HCT116 (cell line): ENCODE data around the gene TTC33. TPM values are rescaled to one million over a fixed set of nuclear protein-coding genes. Genes with fewer than 3 reads are reported as not detected.
"Not testable (repeated sequence)": the region's sequence is repeated elsewhere in the genome, so short reads cannot be mapped to it uniquely, and the experiment has no call there.

Experiments
- ATAC-seq: fragments of 200-7000 bp; cut with Tn5 transposase; 2 replicates; pipeline ENCODE4 v1.9.1; 2020; ENCODE audit warnings: mild to moderate bottlenecking, moderate library complexity
- BruUV-seq: library from RNA; stranded (reverse); fragments of 400-500 nt; replicated peaks from 2 replicates; lab custom pipeline; 2021; lab: Mats Ljungman, UMichigan
- CTCF ChIA-PET: fragments of 300-600 bp; sonication (Branson Sonifier 250); formaldehyde crosslinking; loops from one replicate; lab custom pipeline; 2021; ENCODE audit warnings: antibody characterized with exemption; lab: Charles Lee
- POLR2A ChIA-PET: fragments of 300-600, 350-600 bp; sonication (Branson Sonifier 250); formaldehyde crosslinking; loops from one replicate; lab custom pipeline; 2021; ENCODE audit warnings: antibody characterized with exemption; lab: Charles Lee
- RAD21 ChIA-PET, 2 experiments: fragments of 300-600 bp; sonication (Branson Sonifier 250); formaldehyde crosslinking; loops; one replicate each; lab custom pipeline; 2023; ENCODE audit warnings: low total read pairs in 2 of 2; ENCODE audit not compliant: uncharacterized antibody in 2 of 2, unreplicated experiment in 2 of 2, low non-redundant PET in 1 of 2; lab: Charles Lee
- DNase-seq: peaks from one replicate; pipeline ENCODE4 v3.0.0-alpha.2; 2010; ENCODE audit warnings: low read depth, low spot score
- H2AFZ ChIP-seq: fragments of 200-600 bp; shearing (Covaris generic), sonication (generic); 2 replicates; pipeline ENCODE4 v1.6.1; 2017; ENCODE audit warnings: low read depth, mixed run types, mixed read lengths, antibody characterized with exemption, low read length; ENCODE audit not compliant: poor library complexity, severe bottlenecking
- H3K27ac ChIP-seq: 2 replicates; pipeline ENCODE4 v1.5.1; 2012; ENCODE audit warnings: low read depth, low read length
- H3K27me3 ChIP-seq: fragments of 200-600 bp; sonication (generic); 2 replicates; pipeline ENCODE4 v1.6.1; 2016; ENCODE audit warnings: mixed run types, low read length, mixed read lengths; ENCODE audit not compliant: insufficient read depth
- H3K36me3 ChIP-seq, 2 experiments: fragments of 200-500 bp in 1 of 2; fragments of 200-600 bp in 1 of 2; sonication (Bioruptor generic) in 1 of 2; sonication (generic) in 1 of 2; 2 replicates each; pipeline versions ENCODE4 v1.5.1 to v1.6.1; 2014 to 2016; ENCODE audit warnings: low read length in 2 of 2, inconsistent platforms in 1 of 2, mixed read lengths in 1 of 2, mixed run types in 1 of 2; ENCODE audit not compliant: insufficient read depth in 2 of 2, control insufficient read depth in 1 of 2
- H3K4me1 ChIP-seq, 2 experiments: fragments of 200-600 bp in 1 of 2; sonication (generic) in 1 of 2; 2 replicates each; pipeline versions ENCODE4 v1.5.1 to v1.6.1; 2012 to 2017; ENCODE audit warnings: low read length in 2 of 2, inconsistent platforms in 1 of 2, mild to moderate bottlenecking in 1 of 2, mixed read lengths in 1 of 2, mixed run types in 1 of 2, moderate library complexity in 1 of 2; ENCODE audit not compliant: insufficient read depth in 2 of 2, control insufficient read depth in 1 of 2
- H3K4me2 ChIP-seq: fragments of 200-600 bp; sonication (generic); 2 replicates; pipeline ENCODE4 v1.6.1; 2017; ENCODE audit warnings: mixed run types, low read length, mixed read lengths
- H3K4me3 ChIP-seq, 2 experiments: fragments of 200-600 bp in 1 of 2; sonication (generic) in 1 of 2; replicated peaks in 1 of 2; 2 replicates each; pipeline ENCODE4 v1.5.1; 2011 to 2016; ENCODE audit warnings: low read length in 2 of 2, control low read depth in 1 of 2, low read depth in 1 of 2, mild to moderate bottlenecking in 1 of 2, mixed read lengths in 1 of 2, mixed run types in 1 of 2
- H3K79me2 ChIP-seq: fragments of 200-600 bp; sonication (generic); 2 replicates; pipeline ENCODE4 v1.6.1; 2017; ENCODE audit warnings: mild to moderate bottlenecking, mixed run types, low read length, moderate library complexity, mixed read lengths; ENCODE audit not compliant: insufficient read depth
- H3K9ac ChIP-seq: fragments of 200-600 bp; sonication (generic); 2 replicates; pipeline ENCODE4 v1.6.1; 2016; ENCODE audit warnings: low read length, mixed read lengths
- H3K9me2 ChIP-seq: fragments of 200-600 bp; sonication (generic), shearing (Covaris generic); 2 replicates; pipeline ENCODE4 v1.6.1; 2017; ENCODE audit warnings: mixed run types, mild to moderate bottlenecking, moderate library complexity; ENCODE audit not compliant: insufficient read depth
- H3K9me3 ChIP-seq, 2 experiments: fragments of 200-500 bp in 1 of 2; fragments of 200-600 bp in 1 of 2; sonication (Bioruptor generic) in 1 of 2; sonication (generic) in 1 of 2; 2 replicates each; pipeline ENCODE4 v1.6.1; 2014 to 2017; ENCODE audit warnings: low read length in 2 of 2, mixed read lengths in 2 of 2, inconsistent platforms in 1 of 2, low read depth in 1 of 2, mild to moderate bottlenecking in 1 of 2, mixed run types in 1 of 2, moderate library complexity in 1 of 2; ENCODE audit not compliant: control insufficient read depth in 1 of 2, insufficient read depth in 1 of 2
- H4K20me1 ChIP-seq: fragments of 200-600 bp; sonication (generic), shearing (Covaris generic); 2 replicates; pipeline ENCODE4 v1.6.1; 2017; ENCODE audit warnings: mixed run types, mild to moderate bottlenecking, moderate library complexity; ENCODE audit not compliant: insufficient read depth
- FOSL1 ChIP-seq: IDR thresholded peaks from 2 replicates; pipeline ENCODE4 v1.6.1; 2012; ENCODE audit warnings: low read depth
- JUND ChIP-seq: IDR thresholded peaks from 2 replicates; pipeline ENCODE4 v1.6.1; 2012
- POLR2A ChIP-seq: IDR thresholded peaks from 2 replicates; pipeline ENCODE4 v1.7.0; 2011; ENCODE audit warnings: borderline replicate concordance; ENCODE audit not compliant: insufficient read depth, insufficient read length; ENCODE audit errors: extremely low read depth
- REST ChIP-seq: IDR thresholded peaks from 2 replicates; pipeline ENCODE4 v1.6.1; 2012; ENCODE audit warnings: low read depth
- SRF ChIP-seq: IDR thresholded peaks from 2 replicates; pipeline ENCODE4 v1.6.1; 2012; ENCODE audit warnings: low read depth
- intact Hi-C: fragments of 100-400 bp; cut with micrococcal nuclease; formaldehyde crosslinking; loops from 2 replicates; pipeline ENCODE4 v1.10.0; 2022
- total RNA-seq: library from RNA; stranded (reverse); gene quantifications from one replicate; pipeline ENCODE4 v1.2.1, GENCODE V29; 2021; ENCODE audit not compliant: unreplicated experiment
- TF ChIP-seq, protein P1 (sequence below): IDR thresholded peaks from 2 replicates; pipeline ENCODE4 v1.6.1; 2012

The TTC33 gene
- total RNA-seq, 1 experiment from 2014 or later, result 14.5 TPM

DNA sequence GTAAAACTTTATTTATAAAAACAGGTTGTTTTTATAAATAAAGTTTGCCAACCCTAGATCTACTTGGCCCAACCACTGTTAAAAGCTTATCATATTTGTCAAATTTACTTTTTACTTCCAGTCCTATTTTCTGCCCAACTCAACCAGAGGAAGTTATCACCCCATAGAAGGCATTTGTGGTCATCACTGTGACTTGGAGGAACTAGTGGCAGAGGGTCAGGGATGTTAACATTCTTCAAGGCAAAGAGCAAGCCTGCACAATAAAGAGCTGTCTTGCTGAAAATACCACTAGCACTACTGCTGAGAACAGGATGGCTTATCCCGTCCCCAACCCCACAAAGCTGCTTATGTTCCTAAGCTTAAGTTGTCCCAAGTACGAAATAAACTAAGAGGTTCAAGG lies 22.3 kb downstream of the TTC33 start:
- TF ChIP-seq REST, result no peak
- no peak for TF ChIP-seq SRF
- no peak for TF ChIP-seq JUND
- TF ChIP-seq POLR2A, result no peak
- TF ChIP-seq, protein P1, sequence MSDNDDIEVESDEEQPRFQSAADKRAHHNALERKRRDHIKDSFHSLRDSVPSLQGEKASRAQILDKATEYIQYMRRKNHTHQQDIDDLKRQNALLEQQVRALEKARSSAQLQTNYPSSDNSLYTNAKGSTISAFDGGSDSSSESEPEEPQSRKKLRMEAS, result no peak
- no peak for TF ChIP-seq FOSL1
- Histone ChIP-seq H3K27me3 (no peaks in the 10 kb centered on the region), H3K4me2 (no peak overlapping the region), H2AFZ (no peak overlapping the region), H3K27ac (no peak overlapping the region), H3K79me2 (no peaks in the 10 kb centered on the region), H3K9ac (no peak overlapping the region), H3K9me3 (no peaks in the 10 kb centered on the region), H3K36me3 (no peaks in the 10 kb centered on the region), H4K20me1 (no peaks in the 10 kb centered on the region), H3K4me3 (no peak overlapping the region), H3K4me1 (peaks cover 0 to 17% of the 10 kb centered on the region in 2 experiments; a peak in 1 of 4 replicates), H3K9me2 (no peaks in the 10 kb centered on the region)
- intact Hi-C loops, result loop anchor here (10.0 kb wide), 1 partner anchor 1519 kb away; the partner anchor contains the start of gene FYB1
- ATAC-seq (no peak), DNase-seq (no peak)
- RAD21 ChIA-PET, result no interaction called here
- POLR2A ChIA-PET, result no interaction called here
- no TSS peak for BruUV-seq
- CTCF ChIA-PET, result no interaction called here

DNA sequence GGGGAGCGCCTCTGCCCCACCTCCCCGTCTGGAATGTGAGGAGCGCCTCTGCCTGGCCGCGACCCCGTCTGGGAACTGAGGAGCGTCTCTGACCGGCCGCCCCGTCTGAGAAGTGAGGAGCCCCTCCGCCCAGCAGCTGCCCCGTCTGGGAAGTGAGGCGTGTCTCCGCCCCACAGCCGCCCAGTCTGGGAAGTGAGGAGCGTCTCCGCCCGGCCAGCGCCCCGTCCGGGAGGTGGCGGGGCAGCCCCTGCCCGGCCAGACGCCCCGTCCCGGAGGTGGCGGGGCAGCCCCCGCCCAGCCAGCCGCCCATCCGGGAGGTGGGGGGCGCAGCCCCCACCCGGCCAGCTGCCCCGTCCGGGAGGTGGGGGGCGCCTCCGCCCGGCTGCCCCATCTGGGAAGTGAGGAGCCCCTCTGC lies 33.3 kb downstream of the TTC33 start:
- BruUV-seq, H3K9ac ChIP-seq, intact Hi-C loops, H3K27me3 ChIP-seq, H3K9me2 ChIP-seq, ATAC-seq, H3K79me2 ChIP-seq, DNase-seq, CTCF ChIA-PET, H4K20me1 ChIP-seq, H3K4me1 ChIP-seq, H3K9me3 ChIP-seq, POLR2A ChIA-PET, H2AFZ ChIP-seq, RAD21 ChIA-PET, H3K4me3 ChIP-seq, H3K36me3 ChIP-seq, H3K27ac ChIP-seq, H3K4me2 ChIP-seq: not testable (repeated sequence)
